ENCODE data around the gene SNRK. TPM values are rescaled to one million over a fixed set of nuclear protein-coding genes. Genes with fewer than 3 reads are reported as not detected.

SNRK gene
- total RNA-seq, 1 experiment from 2014 or later, result 7.3 TPM

GRCh38 chr3:43268636-43269035 lies 17.7 kb upstream of the SNRK start:
- intact Hi-C loops (cut with micrococcal nuclease; ENCODE audit: unreplicated experiment), result no loop called here
- Histone ChIP-seq H3K27ac (ENCODE audit: low read depth, low read length, poor library complexity, severe bottlenecking) (no peak overlapping the region), H3K9me3 (ENCODE audit: low read depth, low read length, poor library complexity, severe bottlenecking) (no peaks in the 10 kb centered on the region), H3K4me1 (ENCODE audit: insufficient read depth, low read length, poor library complexity, severe bottlenecking) (no peaks in the 10 kb centered on the region), H3K36me3 (ENCODE audit: insufficient read depth, low read length, poor library complexity, severe bottlenecking) (no peaks in the 10 kb centered on the region), H3K27me3 (replicated peaks; ENCODE audit: insufficient read depth, low read depth, low read length, poor library complexity) (no peaks in the 10 kb centered on the region), H3K4me3 (ENCODE audit: low read depth, low read length, poor library complexity, severe bottlenecking) (no peak overlapping the region)
- CTCF ChIA-PET, result no interaction called here
- TF ChIP-seq CTCF (conservative IDR thresholded peaks at IDR 0.05; ENCODE audit: low read depth, low read length) (no peak), EZH2 (IDR thresholded peaks at IDR 0.05; ENCODE audit: borderline replicate concordance, low read depth, low read length, poor library complexity, severe bottlenecking) (no peak)
- no TSS peak for BruUV-seq (replicated peaks)
- DNase-seq (ENCODE audit: low spot score), result no peak
- POLR2A ChIA-PET (ENCODE audit: low non-redundant PET), result no interaction called here

GRCh38 chr3:43270078-43270477 lies 16.3 kb upstream of the SNRK start:
- H3K27me3 ChIP-seq (replicated peaks; ENCODE audit: insufficient read depth, low read depth, low read length, poor library complexity), result no peaks in the 10 kb centered on the region
- no TSS peak for BruUV-seq (replicated peaks)
- no peak for TF ChIP-seq EZH2 (IDR thresholded peaks at IDR 0.05; ENCODE audit: borderline replicate concordance, low read depth, low read length, poor library complexity, severe bottlenecking)
- no peak for TF ChIP-seq CTCF (conservative IDR thresholded peaks at IDR 0.05; ENCODE audit: low read depth, low read length)
- no peak for DNase-seq (ENCODE audit: low spot score)
- ChIA-PET CTCF (no interaction called here), POLR2A (ENCODE audit: low non-redundant PET) (no interaction called here)
- no peaks in the 10 kb centered on the region for H3K36me3 ChIP-seq (ENCODE audit: insufficient read depth, low read length, poor library complexity, severe bottlenecking)
- H3K4me3 ChIP-seq (ENCODE audit: low read depth, low read length, poor library complexity, severe bottlenecking), result no peak overlapping the region
- H3K27ac ChIP-seq (ENCODE audit: low read depth, low read length, poor library complexity, severe bottlenecking), result no peak overlapping the region
- intact Hi-C loops (cut with micrococcal nuclease; ENCODE audit: unreplicated experiment), result no loop called here
- no peaks in the 10 kb centered on the region for H3K9me3 ChIP-seq (ENCODE audit: low read depth, low read length, poor library complexity, severe bottlenecking)
- H3K4me1 ChIP-seq (ENCODE audit: insufficient read depth, low read length, poor library complexity, severe bottlenecking), result no peaks in the 10 kb centered on the region

- CTCF ChIA-PET, result no interaction called here
- Histone ChIP-seq H3K27me3 (replicated peaks; ENCODE audit: insufficient read depth, low read depth, low read length, poor library complexity) (no peaks in the 10 kb centered on the region), H3K9me3 (ENCODE audit: low read depth, low read length, poor library complexity, severe bottlenecking) (no peaks in the 10 kb centered on the region), H3K36me3 (ENCODE audit: insufficient read depth, low read length, poor library complexity, severe bottlenecking) (no peaks in the 10 kb centered on the region), H3K27ac (ENCODE audit: low read depth, low read length, poor library complexity, severe bottlenecking) (no peak overlapping the region), H3K4me3 (ENCODE audit: low read depth, low read length, poor library complexity, severe bottlenecking) (no peak overlapping the region), H3K4me1 (ENCODE audit: insufficient read depth, low read length, poor library complexity, severe bottlenecking) (no peaks in the 10 kb centered on the region)
- intact Hi-C loops (cut with micrococcal nuclease; ENCODE audit: unreplicated experiment), result no loop called here
- TF ChIP-seq EZH2 (IDR thresholded peaks at IDR 0.05; ENCODE audit: borderline replicate concordance, low read depth, low read length, poor library complexity, severe bottlenecking), result no peak
- TF ChIP-seq CTCF (conservative IDR thresholded peaks at IDR 0.05; ENCODE audit: low read depth, low read length), result no peak
- no peak for DNase-seq (ENCODE audit: low spot score)
- no TSS peak for BruUV-seq (replicated peaks)
- POLR2A ChIA-PET (ENCODE audit: low non-redundant PET), result no interaction called here
These were observed 12.9 kb upstream of the SNRK start for GRCh38 chr3:43273416-43273815.

Measured in A673 (cell line).